ENCODE data around the gene SERPINF2. TPM values are rescaled to one million over a fixed set of nuclear protein-coding genes. Genes with fewer than 3 reads are reported as not detected.
A peak's percentile ranks its signal among the peaks of the same experiment; 100 is the strongest.

Gene SERPINF2
- polyA plus RNA-seq, 1 of the 3 experiments (the other 2 are of a cell fraction): 0.26 TPM

DNA sequence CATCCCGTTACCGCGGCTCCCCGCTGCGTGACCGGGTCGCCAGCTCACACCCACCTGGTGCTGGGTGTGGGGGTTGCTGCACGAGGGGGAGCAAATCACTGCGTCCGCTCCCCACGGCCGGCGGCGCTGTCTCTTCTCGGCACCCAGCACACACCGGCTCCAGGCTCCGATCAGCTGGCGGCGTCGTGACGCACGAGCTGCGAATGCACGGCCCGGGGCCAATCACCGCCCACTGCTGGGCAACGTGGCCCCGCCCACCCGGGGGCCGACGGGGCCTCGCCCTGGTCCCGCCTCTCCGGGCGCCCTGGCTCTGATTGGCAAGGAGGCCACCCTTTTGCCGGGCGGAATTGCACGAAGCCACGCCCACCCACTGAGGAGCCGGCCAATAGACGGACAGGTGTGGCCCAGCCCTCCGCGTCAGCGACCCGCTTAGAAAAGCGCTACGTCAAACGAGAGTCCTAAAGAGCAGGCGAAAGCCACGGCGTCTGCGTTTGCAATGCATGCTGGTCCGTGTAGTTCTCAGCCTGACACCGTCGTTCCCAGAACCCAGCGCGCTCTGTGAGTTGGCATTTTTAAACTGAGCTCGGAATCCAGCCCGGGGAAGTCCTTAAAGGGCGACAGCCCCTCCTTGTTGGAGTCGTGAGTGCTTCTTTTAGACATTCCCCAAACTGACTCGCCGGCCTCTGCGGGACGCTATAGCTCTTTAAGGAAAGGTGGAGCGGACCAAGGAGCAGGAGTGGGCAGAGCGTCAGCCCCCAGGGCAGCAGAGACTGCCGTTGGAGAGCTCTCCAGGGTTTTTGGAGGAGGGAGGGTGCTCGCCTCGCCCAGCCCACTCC lies 26.4 kb upstream of the SERPINF2 start (continued):
- TF ChIP-seq REST (IDR thresholded peaks at IDR 0.05; ENCODE audit: low read depth, low read length) (peak; percentile 53; the same call in 1 of the 2 replicates), RFX5 (IDR thresholded peaks at IDR 0.05; ENCODE audit: low read length) (peak; percentile 77), EP300 (IDR thresholded peaks at IDR 0.05; ENCODE audit: borderline replicate concordance in 1 of 2, low read depth in 1 of 2, low read length in 1 of 2) (no peak), SMC3 (IDR thresholded peaks at IDR 0.05; ENCODE audit: low read depth, low read length) (no peak), YY1 (IDR thresholded peaks at IDR 0.05; ENCODE audit: low read depth) (no peak), GABPA (IDR thresholded peaks at IDR 0.05; ENCODE audit: low read depth) (no peak), USF2 (IDR thresholded peaks at IDR 0.05; ENCODE audit: borderline replicate concordance, low read depth, low read length) (peak; percentile 57), POLR2AphosphoS5 (IDR thresholded peaks at IDR 0.05; ENCODE audit: low read depth, low read length) (peak; percentile 97), CTCF (IDR thresholded peaks at IDR 0.05) (peak; percentile 11; the same call in 1 of the 2 replicates), NFIC (IDR thresholded peaks at IDR 0.05; ENCODE audit: borderline replicate concordance) (no peak), RXRA (IDR thresholded peaks at IDR 0.05; ENCODE audit: borderline replicate concordance, low read depth) (no peak), FOXJ3 (CRISPR knock-in tag; IDR thresholded peaks at IDR 0.05) (no peak), CHD2 (IDR thresholded peaks at IDR 0.05; ENCODE audit: low read length, partially characterized antibody) (peak; percentile 92), TEAD4 (IDR thresholded peaks at IDR 0.05; ENCODE audit: borderline replicate concordance, insufficient read depth) (no peak), ELF1 (IDR thresholded peaks at IDR 0.05) (no peak; the same call in 1 of the 2 replicates), ZBTB33 (IDR thresholded peaks at IDR 0.05; ENCODE audit: borderline replicate concordance, low read depth) (peak; percentile 50; the same call in 1 of the 2 replicates), TAF1 (IDR thresholded peaks at IDR 0.05; ENCODE audit: borderline replicate concordance, low read depth, low read length) (peak; percentile 95), SIN3A (IDR thresholded peaks at IDR 0.05; ENCODE audit: borderline replicate concordance, low read depth, low read length) (peak; percentile 95), TCF12 (IDR thresholded peaks at IDR 0.05) (no peak; the same call in 1 of the 2 replicates), NRF1 (IDR thresholded peaks at IDR 0.05; ENCODE audit: low read depth, low read length) (peak; percentile 45; the same call in 1 of the 2 replicates), EZH2phosphoT487 (IDR thresholded peaks at IDR 0.05; ENCODE audit: borderline replicate concordance, low read depth) (no peak)
- TF ChIP-seq, protein P1, sequence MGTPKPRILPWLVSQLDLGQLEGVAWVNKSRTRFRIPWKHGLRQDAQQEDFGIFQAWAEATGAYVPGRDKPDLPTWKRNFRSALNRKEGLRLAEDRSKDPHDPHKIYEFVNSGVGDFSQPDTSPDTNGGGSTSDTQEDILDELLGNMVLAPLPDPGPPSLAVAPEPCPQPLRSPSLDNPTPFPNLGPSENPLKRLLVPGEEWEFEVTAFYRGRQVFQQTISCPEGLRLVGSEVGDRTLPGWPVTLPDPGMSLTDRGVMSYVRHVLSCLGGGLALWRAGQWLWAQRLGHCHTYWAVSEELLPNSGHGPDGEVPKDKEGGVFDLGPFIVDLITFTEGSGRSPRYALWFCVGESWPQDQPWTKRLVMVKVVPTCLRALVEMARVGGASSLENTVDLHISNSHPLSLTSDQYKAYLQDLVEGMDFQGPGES (IDR thresholded peaks at IDR 0.05; ENCODE audit: low read depth, low read length): peak; percentile 91
- TF ChIP-seq, protein P2, sequence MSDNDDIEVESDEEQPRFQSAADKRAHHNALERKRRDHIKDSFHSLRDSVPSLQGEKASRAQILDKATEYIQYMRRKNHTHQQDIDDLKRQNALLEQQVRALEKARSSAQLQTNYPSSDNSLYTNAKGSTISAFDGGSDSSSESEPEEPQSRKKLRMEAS (IDR thresholded peaks at IDR 0.05; ENCODE audit: low read depth): no peak; the same call in none of the 2 replicates
